Measurements from ENCODE around the gene CPSF4. TPM values are rescaled to one million over a fixed set of nuclear protein-coding genes. Genes with fewer than 3 reads are reported as not detected.

Gene CPSF4
- total RNA-seq, 1 experiment from 2014 or later: 98.2 TPM

- Histone ChIP-seq H2AFZ (ENCODE audit: low read length) (no peak overlapping the region), H3K14ac (ENCODE audit: insufficient read depth, low read length) (no peak overlapping the region), H3K18ac (ENCODE audit: insufficient read length, low read depth, low read length) (no peak overlapping the region), H3K79me1 (ENCODE audit: insufficient read depth, low read depth, low read length, poor library complexity, severe bottlenecking) (no peaks in the 10 kb centered on the region), H4K8ac (replicated peaks; ENCODE audit: insufficient read length, low read depth, low read length) (no peak overlapping the region), H3K23ac (ENCODE audit: insufficient read length, low read depth, low read length) (no peak overlapping the region), H2BK12ac (ENCODE audit: insufficient read length, low read depth, low read length) (no peak overlapping the region), H2AK5ac (ENCODE audit: insufficient read length, low read length) (no peak overlapping the region), H3K4ac (ENCODE audit: low read depth, low read length) (no peak overlapping the region), H4K20me1 (ENCODE audit: control insufficient read depth, insufficient read depth, insufficient read length) (peaks cover 3% of the 10 kb centered on the region), H2BK120ac (ENCODE audit: low read depth, low read length, poor library complexity, severe bottlenecking) (no peak overlapping the region), H4K91ac (ENCODE audit: insufficient read length, low read depth, low read length) (no peak overlapping the region), H3K23me2 (ENCODE audit: insufficient read length, low read depth, low read length, poor library complexity, severe bottlenecking) (no peaks in the 10 kb centered on the region), H4K5ac (ENCODE audit: insufficient read length, low read depth, low read length) (no peak overlapping the region), H3K9ac (ENCODE audit: extremely low read depth, insufficient read length, low read length) (no peak overlapping the region), H3K79me2 (ENCODE audit: insufficient read depth, low read length) (no peaks in the 10 kb centered on the region), H3T11ph (ENCODE audit: low read length) (no peak overlapping the region), H3K27me3 (ENCODE audit: insufficient read depth, low read length) (no peaks in the 10 kb centered on the region), H3K9me3 (ENCODE audit: control insufficient read depth, low read depth, low read length) (no peaks in the 10 kb centered on the region), H3K27ac (ENCODE audit: insufficient read length, low read depth, low read length) (no peak overlapping the region), H3K56ac (ENCODE audit: insufficient read length, low read depth, low read length) (no peak overlapping the region), H2BK5ac (ENCODE audit: insufficient read length, low read length) (no peak overlapping the region), H3K4me1 (ENCODE audit: insufficient read depth, low read length) (no peaks in the 10 kb centered on the region), H2BK20ac (ENCODE audit: low read depth, low read length, poor library complexity, severe bottlenecking) (no peak overlapping the region), H3K4me2 (ENCODE audit: insufficient read depth, insufficient read length, low read length) (no peak overlapping the region), H2BK15ac (ENCODE audit: low read depth, low read length) (no peak overlapping the region)
- no CpG with 5 or more reads among the region's 9 CpGs for WGBS (ENCODE audit: extremely low coverage, insufficient read length, low lambda C conversion rate)
- Mint-ChIP-seq H3K27ac (no peak overlapping the region), H3K4me1 (peaks cover 7% of the 10 kb centered on the region in 2 experiments), H3K9me3 (peaks cover 3 to 5% of the 10 kb centered on the region in 2 experiments; a peak in 2 of 5 replicates), H3K27me3 (ENCODE audit: low read depth) (no peaks in the 10 kb centered on the region), H3K4me3 (no peak overlapping the region; a peak in 1 of 5 replicates), H3K36me3 (ENCODE audit: insufficient read depth in 1 of 3, low read depth in 3 of 3) (peaks cover 50 to 89% (median 82%) of the 10 kb centered on the region in 3 experiments; a peak in 6 of 7 replicates)
- no peak for TF ChIP-seq CTCF (conservative IDR thresholded peaks at IDR 0.05)
- no peak for DNase-seq
Observed at GRCh38 chr7:99418260-99418659, 20.5 kb upstream of the CPSF4 start.

Data from H9 (cell line).